ENCODE results near the gene JAKMIP3.

Gene JAKMIP3

GRCh38 chr10:132106431-132106830 lies 40.7 kb downstream of the JAKMIP3 start:
- H3K36me3 ChIP-seq (ENCODE audit: control insufficient read depth in 4 of 4, insufficient read depth in 4 of 4, low read length in 3 of 4) = no peaks in the 10 kb centered on the region
- POLR2A ChIA-PET = no interaction called here
- H3K4me1 ChIP-seq (ENCODE audit: control extremely low read depth in 1 of 4, control insufficient read depth in 4 of 4, insufficient read depth in 4 of 4, low read length in 3 of 4) = no peaks in the 10 kb centered on the region
- CTCF ChIA-PET = no interaction called here
- no peaks in the 10 kb centered on the region for H3K9me3 ChIP-seq (ENCODE audit: control extremely low read depth in 1 of 5, control insufficient read depth in 4 of 5, insufficient read depth in 2 of 5, low read depth in 1 of 5, low read length in 4 of 5)
- peaks cover 0 to 10% (median 6%) of the 10 kb centered on the region in 5 experiments for H3K27me3 ChIP-seq (replicated peaks in 2 of 5; ENCODE audit: control insufficient read depth in 4 of 5, insufficient read depth in 5 of 5, low read length in 4 of 5)
- DNase-seq = no peak
- no peak overlapping the region for H3K27ac ChIP-seq (ENCODE audit: insufficient read depth in 1 of 2, low read depth in 1 of 2, low read length in 2 of 2, poor library complexity in 1 of 2, severe bottlenecking in 2 of 2)
- WGBS (ENCODE audit: insufficient coverage) = 98% methylated on average over 10 of the region's 15 CpGs
- no peak overlapping the region for H3K4me3 ChIP-seq (ENCODE audit: control insufficient read depth in 1 of 7, extremely low read depth in 1 of 7, insufficient read depth in 4 of 7, low read depth in 2 of 7, low read length in 6 of 7)

- DNase-seq = no peak
- 92% methylated on average over 27 of the region's 27 CpGs for WGBS (ENCODE audit: insufficient coverage)
- Histone ChIP-seq H3K27ac (ENCODE audit: insufficient read depth in 1 of 2, low read depth in 1 of 2, low read length in 2 of 2, poor library complexity in 1 of 2, severe bottlenecking in 2 of 2) (no peak overlapping the region), H3K4me1 (ENCODE audit: control extremely low read depth in 1 of 4, control insufficient read depth in 4 of 4, insufficient read depth in 4 of 4, low read length in 3 of 4) (no peaks in the 10 kb centered on the region), H3K9me3 (ENCODE audit: control extremely low read depth in 1 of 5, control insufficient read depth in 4 of 5, insufficient read depth in 2 of 5, low read depth in 1 of 5, low read length in 4 of 5) (no peaks in the 10 kb centered on the region), H3K36me3 (ENCODE audit: control insufficient read depth in 4 of 4, insufficient read depth in 4 of 4, low read length in 3 of 4) (no peaks in the 10 kb centered on the region), H3K4me3 (ENCODE audit: control insufficient read depth in 1 of 7, extremely low read depth in 1 of 7, insufficient read depth in 4 of 7, low read depth in 2 of 7, low read length in 6 of 7) (no peak overlapping the region), H3K27me3 (replicated peaks in 2 of 5; ENCODE audit: control insufficient read depth in 4 of 5, insufficient read depth in 5 of 5, low read length in 4 of 5) (peaks cover 0 to 13% (median 6%) of the 10 kb centered on the region in 5 experiments)
- CTCF ChIA-PET = no interaction called here
- POLR2A ChIA-PET = interaction anchor here (0.6 kb wide), 1 partner anchor 41 kb away, joined by 3 read pairs; no protein-coding TSS in a partner anchor
These were observed 41.6 kb downstream of the JAKMIP3 start for GRCh38 chr10:132107186-132107948.

DNA sequence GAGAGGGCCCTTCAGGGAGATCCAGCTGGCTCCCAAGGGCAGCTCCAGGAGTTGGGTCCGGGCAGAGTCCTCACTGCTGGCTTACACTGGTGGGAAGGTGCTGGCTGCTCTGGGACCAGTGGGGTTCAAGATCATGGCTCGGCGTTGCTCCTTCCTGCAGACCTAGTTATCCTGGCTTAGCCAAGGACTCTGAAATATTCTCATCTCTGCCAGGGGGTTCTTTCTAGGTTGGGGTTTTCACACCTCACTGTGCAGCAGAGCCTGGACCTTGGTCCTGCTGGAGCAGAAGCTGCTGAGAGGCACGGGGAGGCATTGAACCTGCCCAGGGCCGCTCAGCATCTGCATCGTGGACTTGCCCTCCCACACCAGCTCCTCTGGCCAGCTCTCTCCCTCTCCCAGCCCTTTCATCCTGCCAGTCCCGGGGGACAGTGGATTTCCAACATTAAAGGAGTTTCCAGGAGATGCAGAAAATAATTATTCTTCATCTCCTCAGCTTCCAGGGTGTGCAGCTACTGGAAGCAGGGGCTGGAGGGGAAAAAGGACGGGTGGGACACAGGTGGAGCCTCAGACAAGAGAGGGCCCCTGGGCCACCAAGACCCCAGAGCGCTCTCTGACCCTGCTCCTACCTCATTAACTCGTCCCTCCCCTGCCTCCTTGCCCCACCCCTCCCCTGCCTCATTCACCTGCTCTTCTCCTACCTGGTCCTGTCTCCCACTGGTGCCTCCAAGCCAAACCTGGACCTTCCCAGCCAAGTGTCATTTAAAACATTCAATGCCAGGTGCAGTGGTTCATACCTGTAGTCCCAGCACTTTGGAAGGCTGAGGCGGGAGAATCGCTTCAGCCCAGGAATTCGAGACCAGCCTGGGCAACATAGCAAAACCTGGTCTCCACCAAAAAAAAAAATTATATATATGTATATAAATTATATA lies 42.5 kb downstream of the JAKMIP3 start:
- peaks cover 0 to 20% (median 6%) of the 10 kb centered on the region in 5 experiments for H3K27me3 ChIP-seq (replicated peaks in 2 of 5; ENCODE audit: control insufficient read depth in 4 of 5, insufficient read depth in 5 of 5, low read length in 4 of 5)
- CTCF ChIA-PET = no interaction called here
- H3K4me3 ChIP-seq (ENCODE audit: control insufficient read depth in 1 of 7, extremely low read depth in 1 of 7, insufficient read depth in 4 of 7, low read depth in 2 of 7, low read length in 6 of 7) = no peak overlapping the region
- POLR2A ChIA-PET = interaction anchor here (0.6 kb wide), 1 partner anchor 40 kb away, joined by 3 read pairs; no protein-coding TSS in a partner anchor
- H3K9me3 ChIP-seq (ENCODE audit: control extremely low read depth in 1 of 5, control insufficient read depth in 4 of 5, insufficient read depth in 2 of 5, low read depth in 1 of 5, low read length in 4 of 5) = no peaks in the 10 kb centered on the region
- 90% methylated on average over 6 of the region's 13 CpGs for WGBS (ENCODE audit: insufficient coverage)
- no peak for DNase-seq
- no peak overlapping the region for H3K27ac ChIP-seq (ENCODE audit: insufficient read depth in 1 of 2, low read depth in 1 of 2, low read length in 2 of 2, poor library complexity in 1 of 2, severe bottlenecking in 2 of 2)
- no peaks in the 10 kb centered on the region for H3K36me3 ChIP-seq (ENCODE audit: control insufficient read depth in 4 of 4, insufficient read depth in 4 of 4, low read length in 3 of 4)
- no peaks in the 10 kb centered on the region for H3K4me1 ChIP-seq (ENCODE audit: control extremely low read depth in 1 of 4, control insufficient read depth in 4 of 4, insufficient read depth in 4 of 4, low read length in 3 of 4)

GRCh38 chr10:132109341-132110110 lies 43.8 kb downstream of the JAKMIP3 start:
- Histone ChIP-seq H3K36me3 (ENCODE audit: control insufficient read depth in 4 of 4, insufficient read depth in 4 of 4, low read length in 3 of 4) (no peaks in the 10 kb centered on the region), H3K9me3 (ENCODE audit: control extremely low read depth in 1 of 5, control insufficient read depth in 4 of 5, insufficient read depth in 2 of 5, low read depth in 1 of 5, low read length in 4 of 5) (no peaks in the 10 kb centered on the region), H3K4me3 (ENCODE audit: control insufficient read depth in 1 of 7, extremely low read depth in 1 of 7, insufficient read depth in 4 of 7, low read depth in 2 of 7, low read length in 6 of 7) (no peak overlapping the region), H3K27ac (ENCODE audit: insufficient read depth in 1 of 2, low read depth in 1 of 2, low read length in 2 of 2, poor library complexity in 1 of 2, severe bottlenecking in 2 of 2) (no peak overlapping the region), H3K27me3 (replicated peaks in 2 of 5; ENCODE audit: control insufficient read depth in 4 of 5, insufficient read depth in 5 of 5, low read length in 4 of 5) (peaks cover 0 to 25% (median 9%) of the 10 kb centered on the region in 5 experiments), H3K4me1 (ENCODE audit: control extremely low read depth in 1 of 4, control insufficient read depth in 4 of 4, insufficient read depth in 4 of 4, low read length in 3 of 4) (no peaks in the 10 kb centered on the region)
- DNase-seq = no peak
- ChIA-PET CTCF (no interaction called here), POLR2A (no interaction called here)
- 96% methylated on average over 15 of the region's 19 CpGs for WGBS (ENCODE audit: insufficient coverage)

DNA sequence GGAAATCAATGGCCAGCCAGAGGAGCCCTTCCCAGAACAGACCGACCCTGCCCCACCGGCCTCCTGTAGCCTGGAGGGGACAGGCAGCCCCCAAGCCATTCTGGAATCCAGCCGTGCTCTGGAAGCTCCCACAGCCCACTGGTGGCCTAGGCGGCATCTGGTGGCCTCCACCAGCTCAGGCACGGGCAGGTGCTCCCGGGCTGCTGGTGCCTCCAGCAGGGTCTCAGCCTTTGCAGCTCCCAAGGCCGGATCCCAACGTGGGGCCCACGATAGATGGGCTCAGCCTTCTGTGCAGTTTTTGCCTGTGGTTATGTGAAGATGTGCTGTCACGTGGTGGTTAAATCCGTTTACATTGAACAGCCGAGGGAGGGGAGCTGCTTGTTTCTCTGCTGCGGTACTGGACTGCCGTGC lies 44.4 kb downstream of the JAKMIP3 start:
- ChIA-PET CTCF (no interaction called here), POLR2A (no interaction called here)
- no peak overlapping the region for H3K27ac ChIP-seq (ENCODE audit: insufficient read depth in 1 of 2, low read depth in 1 of 2, low read length in 2 of 2, poor library complexity in 1 of 2, severe bottlenecking in 2 of 2)
- WGBS (ENCODE audit: insufficient coverage) = 92% methylated on average over 11 of the region's 14 CpGs
- no peak for DNase-seq
- no peaks in the 10 kb centered on the region for H3K9me3 ChIP-seq (ENCODE audit: control extremely low read depth in 1 of 5, control insufficient read depth in 4 of 5, insufficient read depth in 2 of 5, low read depth in 1 of 5, low read length in 4 of 5)
- no peaks in the 10 kb centered on the region for H3K36me3 ChIP-seq (ENCODE audit: control insufficient read depth in 4 of 4, insufficient read depth in 4 of 4, low read length in 3 of 4)
- no peak overlapping the region for H3K4me3 ChIP-seq (ENCODE audit: control insufficient read depth in 1 of 7, extremely low read depth in 1 of 7, insufficient read depth in 4 of 7, low read depth in 2 of 7, low read length in 6 of 7)
- peaks cover 0 to 25% (median 9%) of the 10 kb centered on the region in 5 experiments for H3K27me3 ChIP-seq (replicated peaks in 2 of 5; ENCODE audit: control insufficient read depth in 4 of 5, insufficient read depth in 5 of 5, low read length in 4 of 5)
- no peaks in the 10 kb centered on the region for H3K4me1 ChIP-seq (ENCODE audit: control extremely low read depth in 1 of 4, control insufficient read depth in 4 of 4, insufficient read depth in 4 of 4, low read length in 3 of 4)

- 71% methylated on average over 11 of the region's 14 CpGs for WGBS (ENCODE audit: insufficient coverage)
- POLR2A ChIA-PET = no interaction called here
- Histone ChIP-seq H3K27me3 (replicated peaks in 2 of 5; ENCODE audit: control insufficient read depth in 4 of 5, insufficient read depth in 5 of 5, low read length in 4 of 5) (peaks cover 0 to 25% (median 9%) of the 10 kb centered on the region in 5 experiments), H3K9me3 (ENCODE audit: control extremely low read depth in 1 of 5, control insufficient read depth in 4 of 5, insufficient read depth in 2 of 5, low read depth in 1 of 5, low read length in 4 of 5) (no peaks in the 10 kb centered on the region), H3K36me3 (ENCODE audit: control insufficient read depth in 4 of 4, insufficient read depth in 4 of 4, low read length in 3 of 4) (no peaks in the 10 kb centered on the region), H3K4me3 (ENCODE audit: control insufficient read depth in 1 of 7, extremely low read depth in 1 of 7, insufficient read depth in 4 of 7, low read depth in 2 of 7, low read length in 6 of 7) (no peak overlapping the region), H3K27ac (ENCODE audit: insufficient read depth in 1 of 2, low read depth in 1 of 2, low read length in 2 of 2, poor library complexity in 1 of 2, severe bottlenecking in 2 of 2) (no peak overlapping the region), H3K4me1 (ENCODE audit: control extremely low read depth in 1 of 4, control insufficient read depth in 4 of 4, insufficient read depth in 4 of 4, low read length in 3 of 4) (no peaks in the 10 kb centered on the region)
- no peak for DNase-seq
- CTCF ChIA-PET = no interaction called here
These were observed 45.0 kb downstream of the JAKMIP3 start for GRCh38 chr10:132110713-132111112.
